ENCODE measurements around the gene RAET1L.
"Not testable (repeated sequence)": the region's sequence is repeated elsewhere in the genome, so short reads cannot be mapped to it uniquely, and the experiment has no call there.

DNA sequence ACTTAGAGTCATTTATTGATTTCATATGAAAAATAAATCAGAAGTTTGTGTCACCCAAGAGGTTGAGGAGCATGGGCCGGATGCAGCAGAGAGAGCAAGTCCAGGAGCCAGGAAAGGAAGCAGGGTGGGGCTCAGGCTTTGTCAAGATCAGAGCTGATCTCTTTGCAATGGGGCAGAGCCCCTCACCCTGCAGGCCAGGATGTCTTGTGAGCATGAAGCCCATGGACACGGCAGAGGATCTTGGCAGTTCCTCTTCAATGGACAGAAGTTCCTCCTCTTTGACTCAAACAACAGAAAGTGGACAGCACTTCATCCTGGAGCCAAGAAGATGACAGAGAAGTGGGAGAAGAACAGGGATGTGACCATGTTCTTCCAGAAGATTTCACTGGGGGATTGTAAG, 56.4 kb downstream of the RAET1L start:
- not testable (repeated sequence) for TF ChIP-seq EZH2 (IDR thresholded peaks at IDR 0.05; ENCODE audit: borderline replicate concordance, low read depth, low read length, poor library complexity, severe bottlenecking)
- TF ChIP-seq, protein P1, sequence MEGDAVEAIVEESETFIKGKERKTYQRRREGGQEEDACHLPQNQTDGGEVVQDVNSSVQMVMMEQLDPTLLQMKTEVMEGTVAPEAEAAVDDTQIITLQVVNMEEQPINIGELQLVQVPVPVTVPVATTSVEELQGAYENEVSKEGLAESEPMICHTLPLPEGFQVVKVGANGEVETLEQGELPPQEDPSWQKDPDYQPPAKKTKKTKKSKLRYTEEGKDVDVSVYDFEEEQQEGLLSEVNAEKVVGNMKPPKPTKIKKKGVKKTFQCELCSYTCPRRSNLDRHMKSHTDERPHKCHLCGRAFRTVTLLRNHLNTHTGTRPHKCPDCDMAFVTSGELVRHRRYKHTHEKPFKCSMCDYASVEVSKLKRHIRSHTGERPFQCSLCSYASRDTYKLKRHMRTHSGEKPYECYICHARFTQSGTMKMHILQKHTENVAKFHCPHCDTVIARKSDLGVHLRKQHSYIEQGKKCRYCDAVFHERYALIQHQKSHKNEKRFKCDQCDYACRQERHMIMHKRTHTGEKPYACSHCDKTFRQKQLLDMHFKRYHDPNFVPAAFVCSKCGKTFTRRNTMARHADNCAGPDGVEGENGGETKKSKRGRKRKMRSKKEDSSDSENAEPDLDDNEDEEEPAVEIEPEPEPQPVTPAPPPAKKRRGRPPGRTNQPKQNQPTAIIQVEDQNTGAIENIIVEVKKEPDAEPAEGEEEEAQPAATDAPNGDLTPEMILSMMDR (conservative IDR thresholded peaks at IDR 0.05; ENCODE audit: low read depth, low read length), result not testable (repeated sequence)

Data from A673 (cell line).